ENCODE data around the gene SEC24A.
A peak's percentile ranks its signal among the peaks of the same experiment; 100 is the strongest.
"Not testable (repeated sequence)": the region's sequence is repeated elsewhere in the genome, so short reads cannot be mapped to it uniquely, and the experiment has no call there.

SEC24A gene

GRCh38 chr5:134650660-134651059, 2.1 kb downstream of the SEC24A start:
- DNase-seq (ENCODE audit: low spot score), result not testable (repeated sequence)

- DNase-seq (ENCODE audit: low spot score), result no peak
Observed at GRCh38 chr5:134651531-134651930, 2.9 kb downstream of the SEC24A start.

GRCh38 chr5:134656690-134657089, 8.1 kb downstream of the SEC24A start:
- no peak for DNase-seq (ENCODE audit: low spot score)

GRCh38 chr5:134659456-134659855, 10.9 kb downstream of the SEC24A start:
- DNase-seq (ENCODE audit: low spot score), result no peak

GRCh38 chr5:134659922-134660321, 11.3 kb downstream of the SEC24A start:
- DNase-seq (ENCODE audit: low spot score), result no peak

- no peak for DNase-seq (ENCODE audit: low spot score)
Observed at GRCh38 chr5:134662971-134663370, 14.4 kb downstream of the SEC24A start.

GRCh38 chr5:134664448-134664847, 15.9 kb downstream of the SEC24A start:
- DNase-seq (ENCODE audit: low spot score), result no peak

- DNase-seq (ENCODE audit: low spot score), result not testable (repeated sequence)
Observed at GRCh38 chr5:134673546-134673945, 25.0 kb downstream of the SEC24A start.

GRCh38 chr5:134677357-134677756, 28.8 kb downstream of the SEC24A start:
- not testable (repeated sequence) for DNase-seq (ENCODE audit: low spot score)

GRCh38 chr5:134690144-134690543, 41.6 kb downstream of the SEC24A start:
- not testable (repeated sequence) for DNase-seq (ENCODE audit: low spot score)

GRCh38 chr5:134692722-134693121, 44.1 kb downstream of the SEC24A start:
- no peak for DNase-seq (ENCODE audit: low spot score)

GRCh38 chr5:134708301-134708700, 59.7 kb downstream of the SEC24A start:
- DNase-seq (ENCODE audit: low spot score), result no peak

GRCh38 chr5:134714120-134714519, 65.5 kb downstream of the SEC24A start:
- no peak for DNase-seq (ENCODE audit: low spot score)

- DNase-seq (ENCODE audit: low spot score), result no peak
Observed at GRCh38 chr5:134714541-134714940, 66.0 kb downstream of the SEC24A start.

- not testable (repeated sequence) for DNase-seq (ENCODE audit: low spot score)
Observed at GRCh38 chr5:134715466-134715865, 66.9 kb downstream of the SEC24A start.

GRCh38 chr5:134724872-134725271, 76.3 kb downstream of the SEC24A start:
- DNase-seq (ENCODE audit: low spot score), result no peak

- no peak for DNase-seq (ENCODE audit: low spot score)
Observed at GRCh38 chr5:134732819-134733218, 84.2 kb downstream of the SEC24A start.

GRCh38 chr5:134735243-134735642, 86.7 kb downstream of the SEC24A start:
- no peak for DNase-seq (ENCODE audit: low spot score)

- DNase-seq (ENCODE audit: low spot score), result no peak
Observed at GRCh38 chr5:134736173-134736812, 87.7 kb downstream of the SEC24A start.

- DNase-seq (ENCODE audit: low spot score), result peak; percentile 94
Observed at GRCh38 chr5:134738133-134738962, 89.8 kb downstream of the SEC24A start, which contains the start of gene CAMLG. CAMLG (plus strand) TSS chr5:134738548; CDS start chr5:134738621, 73 bp downstream.

GRCh38 chr5:134738963-134739661, 90.5 kb downstream of the SEC24A start:
- peak; percentile 43 for DNase-seq (ENCODE audit: low spot score)

- DNase-seq (ENCODE audit: low spot score), result no peak
Observed at GRCh38 chr5:134741052-134741451, 92.5 kb downstream of the SEC24A start.

GRCh38 chr5:134742134-134742533, 93.5 kb downstream of the SEC24A start:
- no peak for DNase-seq (ENCODE audit: low spot score)
